Measurements from ENCODE around the gene LRWD1. TPM values are rescaled to one million over a fixed set of nuclear protein-coding genes. Genes with fewer than 3 reads are reported as not detected.

The LRWD1 gene
- polyA plus RNA-seq, 2 of the 4 experiments (the other 2 are of a cell fraction): 10.7 to 28.1 TPM

DNA sequence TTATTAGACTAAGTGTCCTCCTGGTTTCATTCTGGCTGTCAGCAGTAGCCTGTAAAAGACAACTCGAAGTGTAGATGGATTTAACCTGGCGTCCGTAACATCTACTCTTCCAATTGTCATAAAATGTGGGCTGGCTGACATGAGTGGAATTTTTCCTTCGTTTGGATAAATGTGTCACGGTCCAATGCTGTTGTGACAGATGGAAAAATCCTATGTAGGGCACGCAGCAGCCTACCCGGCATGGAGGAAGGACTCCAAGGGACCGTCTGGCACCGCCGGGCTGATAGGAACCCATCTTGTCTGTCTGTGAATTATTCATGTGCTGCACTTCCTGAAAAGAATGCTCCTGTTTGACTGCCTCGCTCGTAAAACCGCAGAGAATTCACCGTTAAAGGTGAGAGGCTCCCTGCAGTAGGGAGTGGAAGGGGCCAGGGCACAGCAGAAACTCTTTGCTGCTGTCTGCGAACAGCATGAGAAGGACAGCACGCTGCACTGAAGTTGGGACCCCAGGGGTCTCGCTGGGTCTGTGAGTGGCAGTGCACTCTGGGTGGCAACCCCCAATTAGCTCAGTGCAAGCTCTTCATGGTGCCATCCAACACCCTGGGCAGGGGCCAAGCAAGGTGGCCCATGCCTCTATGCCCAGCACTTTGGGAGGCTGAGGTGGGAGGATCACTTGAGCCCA lies 33.0 kb upstream of the LRWD1 start:
- ChIA-PET POLR2A (no interaction called here), CTCF (interaction anchor here (0.6 to 1.6 kb wide), 2 partner anchors 19 to 31 kb away, joined by 3 read pairs; no protein-coding TSS in a partner anchor)
- no peak overlapping the region for H3K4me2 ChIP-seq
- FAIRE-seq (no peak), ATAC-seq (peak; percentile 7 to 16; a peak in 3 of 6 replicates), DNase-seq (ENCODE audit: low read depth in 1 of 2, low spot score in 1 of 2) (peak in 1 of 2 experiments; percentile 50)
- TF ChIP-seq ZC3H11A (IDR thresholded peaks at IDR 0.05) (no peak), GATA3 (IDR thresholded peaks at IDR 0.05; ENCODE audit: borderline replicate concordance) (no peak), FOXS1 (CRISPR knock-in tag; IDR thresholded peaks at IDR 0.05) (no peak), CTCF (IDR thresholded peaks at IDR 0.05) (no peak), ZFP36 (IDR thresholded peaks at IDR 0.05; ENCODE audit: borderline replicate concordance, partially characterized antibody) (no peak), EHF (CRISPR knock-in tag; IDR thresholded peaks at IDR 0.05) (no peak), PHF8 (IDR thresholded peaks at IDR 0.05; ENCODE audit: borderline replicate concordance, low read depth) (no peak), RNF2 (IDR thresholded peaks at IDR 0.05; ENCODE audit: borderline replicate concordance, low read depth) (no peak), HOXB5 (CRISPR knock-in tag; IDR thresholded peaks at IDR 0.05) (no peak), NR3C1 (IDR thresholded peaks at IDR 0.05) (no peak), FOSB (CRISPR knock-in tag; IDR thresholded peaks at IDR 0.05) (no peak), ZNF302 (CRISPR knock-in tag; IDR thresholded peaks at IDR 0.05) (no peak), CBX8 (IDR thresholded peaks at IDR 0.05) (no peak), NPAS2 (CRISPR knock-in tag; IDR thresholded peaks at IDR 0.05; ENCODE audit: borderline replicate concordance) (no peak), EP300 (IDR thresholded peaks at IDR 0.05) (no peak), CBX2 (IDR thresholded peaks at IDR 0.05; ENCODE audit: borderline replicate concordance, low read depth) (no peak), HMGXB4 (CRISPR knock-in tag; IDR thresholded peaks at IDR 0.05; ENCODE audit: borderline replicate concordance) (no peak), JUNB (IDR thresholded peaks at IDR 0.05) (no peak), KDM1A (IDR thresholded peaks at IDR 0.05; ENCODE audit: low read depth) (no peak), HOXB13 (CRISPR knock-in tag; IDR thresholded peaks at IDR 0.05; ENCODE audit: low read depth) (no peak)
- peaks cover 30% of the 10 kb centered on the region for H3K4me1 ChIP-seq
- H3K9me3 ChIP-seq: no peaks in the 10 kb centered on the region
- H3K27ac ChIP-seq: peak overlapping the region in 1 of 2 experiments; percentile 98; a peak in 2 of 6 replicates
- 67% methylated on average over 17 of the region's 17 CpGs for WGBS (ENCODE audit: missing lambda C conversion rate)
- H3K4me3 ChIP-seq: no peak overlapping the region

GRCh38 chr7:102432442-102433218 lies 32.2 kb upstream of the LRWD1 start:
- peak in 1 of 2 experiments; percentile 25; a peak in 4 of 6 replicates for ATAC-seq
- DNase-seq (ENCODE audit: low read depth in 1 of 2, low spot score in 1 of 2): no peak
- no peak for FAIRE-seq
- WGBS (ENCODE audit: missing lambda C conversion rate): 70% methylated on average over 16 of the region's 27 CpGs
- peak overlapping the region; percentile 91 for H3K4me2 ChIP-seq
- no peaks in the 10 kb centered on the region for H3K9me3 ChIP-seq
- POLR2A ChIA-PET: interaction anchor here (1.1 to 1.8 kb wide), 2 partner anchors 20 to 31 kb away, joined by 4 to 10 read pairs; no protein-coding TSS in a partner anchor
- H3K4me3 ChIP-seq: peak overlapping the region; percentile 89
- TF ChIP-seq MYC (IDR thresholded peaks at IDR 0.05; ENCODE audit: borderline replicate concordance, low read length): no peak
- no peak for TF ChIP-seq EHMT2 (IDR thresholded peaks at IDR 0.05; ENCODE audit: low read depth)
- no peak for TF ChIP-seq POLR2A (IDR thresholded peaks at IDR 0.05; ENCODE audit: low read length)
- H3K4me1 ChIP-seq: peaks cover 30% of the 10 kb centered on the region
- peak overlapping the region; percentile 85 to 98 for H3K27ac ChIP-seq
- CTCF ChIA-PET: interaction anchor here (0.6 to 1.6 kb wide), 3 partner anchors 20 to 32 kb away, joined by 3 read pairs; no protein-coding TSS in a partner anchor
